IMR-90 (cell line): Measurements from ENCODE around the gene DNAJC5. TPM values are rescaled to one million over a fixed set of nuclear protein-coding genes. Genes with fewer than 3 reads are reported as not detected.

ENCODE experiments used
- ATAC-seq: fragments of 200-7000 bp; cut with Tn5 transposase; 2 replicates; pipeline ENCODE4 v1.9.1; 2020; ENCODE audit warnings: low read depth, mild to moderate bottlenecking, moderate library complexity
- BruUV-seq: library from RNA; stranded (reverse); fragments of 400-500 nt; replicated peaks from 2 replicates; lab custom pipeline; 2021; lab: Mats Ljungman, UMichigan
- CTCF ChIA-PET: fragments of 300-600 bp; formaldehyde crosslinking; extraction: SDS; loops from one replicate; lab custom pipeline; 2021; ENCODE audit warnings: antibody characterized with exemption; lab: Yijun Ruan, JAX
- POLR2A ChIA-PET: fragments of 300-600 bp; sonication (Branson Sonifier 250); formaldehyde crosslinking; loops from one replicate; lab custom pipeline; 2022; ENCODE audit warnings: antibody characterized with exemption; ENCODE audit not compliant: unreplicated experiment; lab: Charles Lee
- DNase-seq: peaks from one replicate; pipeline ENCODE4 v3.0.0; 2013
- H2AFZ ChIP-seq: replicated peaks from 2 replicates; pipeline ENCODE3; 2013; ENCODE audit warnings: low read length, mild to moderate bottlenecking; ENCODE audit not compliant: poor library complexity
- H2AK5ac ChIP-seq: 2 replicates; pipeline ENCODE4 v1.6.1; 2013; ENCODE audit warnings: low read depth, low read length, inconsistent platforms
- H2AK9ac ChIP-seq: replicated peaks from 2 replicates; pipeline ENCODE3; 2013; ENCODE audit warnings: mild to moderate bottlenecking, low read depth, low read length, moderate library complexity; ENCODE audit not compliant: poor library complexity
- H2BK120ac ChIP-seq: 2 replicates; pipeline ENCODE4 v1.6.1; 2013; ENCODE audit warnings: low read depth, low read length, inconsistent platforms
- H2BK15ac ChIP-seq: 3 replicates; pipeline ENCODE4 v1.6.1; 2013; ENCODE audit warnings: low read depth, low read length, inconsistent platforms
- H2BK20ac ChIP-seq: 2 replicates; pipeline ENCODE4 v1.6.1; 2013; ENCODE audit warnings: low read depth, mild to moderate bottlenecking, inconsistent platforms, low read length, moderate library complexity
- H2BK5ac ChIP-seq: 2 replicates; pipeline ENCODE4 v1.6.1; 2013; ENCODE audit warnings: mild to moderate bottlenecking, low read depth, low read length, inconsistent platforms; ENCODE audit not compliant: poor library complexity, severe bottlenecking
- H3K14ac ChIP-seq: replicated peaks from 2 replicates; pipeline ENCODE4 v1.6.1; 2013; ENCODE audit warnings: low read depth, low read length, inconsistent platforms
- H3K18ac ChIP-seq: 2 replicates; pipeline ENCODE4 v1.6.1; 2013; ENCODE audit warnings: low read depth, low read length, control low read depth
- H3K23ac ChIP-seq: 2 replicates; pipeline ENCODE4 v1.6.1; 2013; ENCODE audit warnings: low read depth, low read length, inconsistent platforms
- H3K27ac ChIP-seq: 2 replicates; pipeline ENCODE4 v1.5.1; 2013; ENCODE audit warnings: mild to moderate bottlenecking, control low read depth, low read length; ENCODE audit not compliant: insufficient read depth
- H3K27me3 ChIP-seq: 2 replicates; pipeline ENCODE4 v1.6.1; 2013; ENCODE audit warnings: low read length; ENCODE audit not compliant: control insufficient read depth, insufficient read depth
- H3K36me3 ChIP-seq: 2 replicates; pipeline ENCODE4 v1.6.1; 2013; ENCODE audit warnings: low read length, mixed read lengths; ENCODE audit not compliant: control insufficient read depth, insufficient read depth
- H3K4ac ChIP-seq: 2 replicates; pipeline ENCODE4 v1.6.1; 2013; ENCODE audit warnings: low read depth, low read length, inconsistent platforms
- H3K4me1 ChIP-seq: 2 replicates; pipeline ENCODE4 v1.6.1; 2013; ENCODE audit warnings: low read length, mixed read lengths; ENCODE audit not compliant: control insufficient read depth, insufficient read depth
- H3K4me2 ChIP-seq: 2 replicates; pipeline ENCODE4 v1.6.1; 2013; ENCODE audit warnings: low read depth, mild to moderate bottlenecking, control low read depth, low read length, moderate library complexity
- H3K4me3 ChIP-seq: 2 replicates; pipeline ENCODE4 v1.5.1; 2013; ENCODE audit warnings: low read depth, mild to moderate bottlenecking, control low read depth, low read length, moderate library complexity; ENCODE audit not compliant: insufficient read depth
- H3K56ac ChIP-seq: 2 replicates; pipeline ENCODE4 v1.6.1; 2013; ENCODE audit warnings: low read length, inconsistent platforms; ENCODE audit not compliant: insufficient read depth; ENCODE audit errors: extremely low read depth
- H3K79me1 ChIP-seq, 2 experiments: 2 replicates each; pipeline ENCODE4 v1.6.1; 2013; ENCODE audit warnings: low read length in 2 of 2, inconsistent platforms in 1 of 2, low read depth in 1 of 2
- H3K9ac ChIP-seq: 2 replicates; pipeline ENCODE4 v1.6.1; 2013; ENCODE audit warnings: low read depth, low read length, control low read depth
- H3K9me1 ChIP-seq: 2 replicates; pipeline ENCODE4 v1.6.1; 2013; ENCODE audit warnings: low read length, inconsistent platforms; ENCODE audit not compliant: insufficient read depth
- H3K9me3 ChIP-seq: 2 replicates; pipeline ENCODE4 v1.6.1; 2013; ENCODE audit warnings: low read length; ENCODE audit not compliant: control insufficient read depth, insufficient read depth
- H4K20me1 ChIP-seq: 2 replicates; pipeline ENCODE4 v1.6.1; 2013; ENCODE audit warnings: low read length, inconsistent platforms; ENCODE audit not compliant: insufficient read depth
- H4K5ac ChIP-seq: 2 replicates; pipeline ENCODE4 v1.6.1; 2013; ENCODE audit warnings: mild to moderate bottlenecking, low read depth, low read length, control low read depth
- H4K8ac ChIP-seq, 2 experiments: 2 replicates each; pipeline ENCODE4 v1.6.1; 2013; ENCODE audit warnings: low read depth in 2 of 2, low read length in 2 of 2, control low read depth in 1 of 2, inconsistent platforms in 1 of 2
- H4K91ac ChIP-seq: 2 replicates; pipeline ENCODE4 v1.6.1; 2013; ENCODE audit warnings: low read depth, low read length, inconsistent platforms; ENCODE audit not compliant: insufficient read depth
- BHLHE40 ChIP-seq: fragments of 150-350 bp; IDR thresholded peaks from 2 replicates; pipeline ENCODE4 v1.6.1; 2016; ENCODE audit warnings: mild to moderate bottlenecking, low read depth, low read length
- CEBPB ChIP-seq: IDR thresholded peaks from 2 replicates; pipeline ENCODE4 v1.6.1; 2012; ENCODE audit warnings: low read depth, low read length, improper control_type of control experiment
- CHD1 ChIP-seq: IDR thresholded peaks from 2 replicates; pipeline ENCODE4 v1.6.1; 2012; ENCODE audit warnings: low read depth, low read length, improper control_type of control experiment
- MAFK ChIP-seq: IDR thresholded peaks from 2 replicates; pipeline ENCODE4 v1.6.1; 2012; ENCODE audit warnings: low read depth, low read length, improper control_type of control experiment
- MAZ ChIP-seq: IDR thresholded peaks from 2 replicates; pipeline ENCODE4 v1.6.1; 2012; ENCODE audit warnings: low read depth, mild to moderate bottlenecking, low read length, improper control_type of control experiment, moderate library complexity, borderline replicate concordance
- MXI1 ChIP-seq: IDR thresholded peaks from 2 replicates; pipeline ENCODE4 v1.6.1; 2012; ENCODE audit warnings: low read depth, mild to moderate bottlenecking, low read length, moderate library complexity, borderline replicate concordance
- POLR2A ChIP-seq: IDR thresholded peaks from 2 replicates; pipeline ENCODE4 v1.6.1; 2012; ENCODE audit warnings: mild to moderate bottlenecking, low read depth, low read length
- RAD21 ChIP-seq: IDR thresholded peaks from 2 replicates; pipeline ENCODE4 v1.6.1; 2012; ENCODE audit warnings: low read length, improper control_type of control experiment
- RCOR1 ChIP-seq: IDR thresholded peaks from 2 replicates; pipeline ENCODE4 v1.6.1; 2012; ENCODE audit warnings: mild to moderate bottlenecking, low read length, improper control_type of control experiment; ENCODE audit not compliant: insufficient replicate concordance
- RFX5 ChIP-seq: IDR thresholded peaks from 2 replicates; pipeline ENCODE4 v1.8.0; 2012; ENCODE audit warnings: low read depth, mild to moderate bottlenecking, low read length, moderate library complexity
- SMC3 ChIP-seq: fragments of 150-350 bp; IDR thresholded peaks from 2 replicates; pipeline ENCODE4 v1.6.1; 2016; ENCODE audit warnings: low read depth, mild to moderate bottlenecking, antibody characterized with exemption, low read length, moderate library complexity
- WGBS, 2 experiments: methylation state at CpG; one replicate each; pipeline versions ENCODE4 v1.1.5 to v1.1.7; 2013; ENCODE audit warnings: missing lambda C conversion rate in 2 of 2; ENCODE audit not compliant: insufficient read length in 1 of 2; ENCODE audit errors: extremely low coverage in 2 of 2; 5-methylcytosine and 5-hydroxymethylcytosine counted together
- dilution Hi-C: fragments of 300-500 bp; cut with HindIII; formaldehyde crosslinking; loops from one replicate; pipeline ENCODE4 v1.14.3; 2018; ENCODE audit warnings: low sequenced_read_pairs; ENCODE audit not compliant: unreplicated experiment
- in situ Hi-C: fragments of 300-500 bp; cut with MboI; formaldehyde crosslinking; loops from 3 replicates; pipeline ENCODE4 v1.14.3; 2019; ENCODE audit warnings: low sequenced_read_pairs, inconsistent platforms, mixed read lengths
- intact Hi-C: fragments of 100-400 bp; cut with micrococcal nuclease; formaldehyde crosslinking; loops from 2 replicates; pipeline ENCODE4 v1.10.0; 2022
- polyA plus RNA-seq, 3 experiments: library from polyadenylated mRNA; depleted of rRNA; stranded (reverse); fragments of >200 nt; gene quantifications; 2 replicates each; pipeline ENCODE4 v1.2.3, GENCODE V29; 2012; ENCODE audit warnings: low replicate concordance in 1 of 3
- total RNA-seq: library from RNA; depleted of rRNA; stranded (reverse); fragments of >200 nt; gene quantifications from 2 replicates; pipeline ENCODE4 v1.2.3, GENCODE V29; 2012
- TF ChIP-seq, protein P1 (sequence below): fragments of 150-350 bp; IDR thresholded peaks from 2 replicates; pipeline ENCODE4 v1.6.1; 2017; ENCODE audit warnings: mild to moderate bottlenecking, antibody characterized with exemption, low read length, low read depth
- TF ChIP-seq, protein P2 (sequence below): fragments of 150-350 bp; IDR thresholded peaks from 2 replicates; pipeline ENCODE4 v1.6.1; 2016; ENCODE audit warnings: low read depth, mild to moderate bottlenecking, low read length, moderate library complexity, borderline replicate concordance

The DNAJC5 gene
- total and polyA plus RNA-seq, 2 of the 4 experiments (the other 2 are of a cell fraction): 35.6 to 45.2 TPM

DNA sequence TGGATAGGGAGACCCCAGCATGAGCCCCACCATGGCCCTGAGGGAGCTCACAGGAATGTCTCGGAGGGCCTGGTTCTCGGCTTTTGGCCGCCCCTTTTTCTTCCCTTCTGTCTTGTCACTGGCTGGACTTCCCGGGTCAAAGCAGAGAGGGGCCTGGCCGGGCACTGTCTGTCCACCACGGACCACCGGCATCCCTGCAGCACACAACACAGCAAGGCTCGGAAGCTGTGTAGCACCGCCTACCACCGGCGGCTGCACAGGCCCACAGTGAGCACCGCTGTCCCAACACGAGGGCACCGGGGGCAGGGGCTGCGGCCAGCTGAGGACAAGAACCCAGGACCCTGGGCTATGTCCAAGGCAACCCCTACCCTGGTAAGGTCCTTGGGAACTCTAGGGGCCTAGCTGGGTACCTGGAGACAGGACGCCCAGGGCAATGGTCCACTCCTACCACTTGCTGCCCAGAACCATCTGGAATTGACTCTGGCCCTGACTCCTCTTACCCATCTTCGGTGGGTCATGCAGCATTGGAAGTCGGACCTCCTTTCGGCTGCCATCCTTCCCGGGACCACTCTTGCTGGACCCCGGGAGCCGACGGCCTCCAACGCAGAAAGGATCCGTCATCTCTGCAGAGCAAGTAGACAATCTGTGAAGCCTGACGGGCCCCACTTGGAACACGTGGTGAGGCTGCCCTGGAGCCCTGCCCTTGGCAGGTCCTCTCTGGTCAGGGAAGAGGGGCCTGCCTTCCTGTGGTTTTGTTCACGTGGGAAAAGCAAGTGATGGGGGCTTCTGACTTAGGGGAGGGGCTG lies 72.6 kb downstream of the DNAJC5 start:
- H2AFZ ChIP-seq: no peak overlapping the region
- H3K9ac ChIP-seq: no peak overlapping the region
- H2AK5ac ChIP-seq: no peak overlapping the region; the same call in 1 of the 2 replicates
- H3K79me1 ChIP-seq: peaks cover 12 to 25% of the 10 kb centered on the region in 2 experiments
- H2BK15ac ChIP-seq: no peak overlapping the region
- no peak overlapping the region for H3K4ac ChIP-seq
- peaks cover 7% of the 10 kb centered on the region for H3K4me1 ChIP-seq
- H3K14ac ChIP-seq: no peak overlapping the region
- no TSS peak for BruUV-seq
- peaks cover 38% of the 10 kb centered on the region for H3K36me3 ChIP-seq
- DNase-seq (no peak), ATAC-seq (no peak)
- H3K9me1 ChIP-seq: peaks cover 3% of the 10 kb centered on the region; the same call in 1 of the 2 replicates
- in situ Hi-C loops: no loop called here
- H4K5ac ChIP-seq: no peak overlapping the region
- dilution Hi-C loops: no loop called here
- no peak overlapping the region for H2BK120ac ChIP-seq
- no peaks in the 10 kb centered on the region for H3K9me3 ChIP-seq
- H4K20me1 ChIP-seq: no peaks in the 10 kb centered on the region; the same call in 1 of the 2 replicates
- no peak overlapping the region for H2BK5ac ChIP-seq
- H3K27me3 ChIP-seq: no peaks in the 10 kb centered on the region
- intact Hi-C loops: no loop called here
- CTCF ChIA-PET: no interaction called here
- H3K27ac ChIP-seq: no peak overlapping the region
- H3K23ac ChIP-seq: no peak overlapping the region
- no peak overlapping the region for H4K8ac ChIP-seq
- 93% methylated on average over 16 of the region's 28 CpGs; no CpG with 5 or more reads in 1 of the 2 experiments for WGBS, 2 experiments
- H3K56ac ChIP-seq: no peak overlapping the region
- H2BK20ac ChIP-seq: no peak overlapping the region
- TF ChIP-seq RFX5 (no peak), CEBPB (no peak), MAZ (no peak), BHLHE40 (no peak), RAD21 (no peak), CHD1 (no peak), POLR2A (no peak), MAFK (no peak), RCOR1 (no peak), MXI1 (no peak), SMC3 (no peak)
- TF ChIP-seq, protein P1, sequence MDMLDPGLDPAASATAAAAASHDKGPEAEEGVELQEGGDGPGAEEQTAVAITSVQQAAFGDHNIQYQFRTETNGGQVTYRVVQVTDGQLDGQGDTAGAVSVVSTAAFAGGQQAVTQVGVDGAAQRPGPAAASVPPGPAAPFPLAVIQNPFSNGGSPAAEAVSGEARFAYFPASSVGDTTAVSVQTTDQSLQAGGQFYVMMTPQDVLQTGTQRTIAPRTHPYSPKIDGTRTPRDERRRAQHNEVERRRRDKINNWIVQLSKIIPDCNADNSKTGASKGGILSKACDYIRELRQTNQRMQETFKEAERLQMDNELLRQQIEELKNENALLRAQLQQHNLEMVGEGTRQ: no peak
- TF ChIP-seq, protein P2, sequence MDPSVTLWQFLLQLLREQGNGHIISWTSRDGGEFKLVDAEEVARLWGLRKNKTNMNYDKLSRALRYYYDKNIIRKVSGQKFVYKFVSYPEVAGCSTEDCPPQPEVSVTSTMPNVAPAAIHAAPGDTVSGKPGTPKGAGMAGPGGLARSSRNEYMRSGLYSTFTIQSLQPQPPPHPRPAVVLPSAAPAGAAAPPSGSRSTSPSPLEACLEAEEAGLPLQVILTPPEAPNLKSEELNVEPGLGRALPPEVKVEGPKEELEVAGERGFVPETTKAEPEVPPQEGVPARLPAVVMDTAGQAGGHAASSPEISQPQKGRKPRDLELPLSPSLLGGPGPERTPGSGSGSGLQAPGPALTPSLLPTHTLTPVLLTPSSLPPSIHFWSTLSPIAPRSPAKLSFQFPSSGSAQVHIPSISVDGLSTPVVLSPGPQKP: no peak
- no peak overlapping the region for H3K18ac ChIP-seq
- no peak overlapping the region for H3K4me3 ChIP-seq
- no peak overlapping the region for H2AK9ac ChIP-seq
- POLR2A ChIA-PET: no interaction called here
- H4K91ac ChIP-seq: no peak overlapping the region
- H3K4me2 ChIP-seq: no peak overlapping the region
